C4-2B (cell line): ENCODE results near the gene STAT4.

Source experiments
- H3K27ac ChIP-seq: fragments of 450-650 bp; 2 replicates; pipeline ENCODE4 v1.5.1; 2017
- CTCF ChIP-seq: fragments of 450-650 bp; conservative IDR thresholded peaks from 2 replicates; pipeline ENCODE4 v1.5.1; 2017; ENCODE audit warnings: mild to moderate bottlenecking
- ZFX ChIP-seq: fragments of 450-650 bp; IDR thresholded peaks from 2 replicates; pipeline ENCODE4 v1.6.1; 2017

STAT4 gene

GRCh38 chr2:191167766-191168165 lies 17.0 kb upstream of the STAT4 start:
- H3K27ac ChIP-seq: no peak overlapping the region
- TF ChIP-seq CTCF (no peak), ZFX (no peak)

GRCh38 chr2:191166756-191167445 lies 16.1 kb upstream of the STAT4 start:
- no peak overlapping the region for H3K27ac ChIP-seq

GRCh38 chr2:191166111-191166755 lies 15.4 kb upstream of the STAT4 start:
- TF ChIP-seq CTCF: no peak
- TF ChIP-seq ZFX: no peak
- H3K27ac ChIP-seq: no peak overlapping the region

More at GRCh38 chr2:191166756-191167445, 16.1 kb upstream of the STAT4 start:
- TF ChIP-seq ZFX (no peak), CTCF (no peak)

GRCh38 chr2:191165176-191165643 lies 14.4 kb upstream of the STAT4 start:
- TF ChIP-seq ZFX: no peak
- peak; percentile 69 for TF ChIP-seq CTCF

GRCh38 chr2:191158747-191159146 lies 8.0 kb upstream of the STAT4 start:
- H3K27ac ChIP-seq: no peak overlapping the region
- TF ChIP-seq CTCF: no peak
- no peak for TF ChIP-seq ZFX

More at GRCh38 chr2:191165176-191165643, 14.4 kb upstream of the STAT4 start:
- H3K27ac ChIP-seq: no peak overlapping the region

- no peak overlapping the region for H3K27ac ChIP-seq
- TF ChIP-seq ZFX: no peak
- TF ChIP-seq CTCF: no peak
These were observed 7.4 kb upstream of the STAT4 start for GRCh38 chr2:191158193-191158592.

GRCh38 chr2:191155608-191156071 lies 4.8 kb upstream of the STAT4 start:
- H3K27ac ChIP-seq: no peak overlapping the region
- TF ChIP-seq CTCF (peak; percentile 79), ZFX (no peak)
